NOMO-1 treated with DMSO at 0.1 percent for 48 hours (cell line): Measurements from ENCODE around the gene STAM.
"Not testable (repeated sequence)": the region's sequence is repeated elsewhere in the genome, so short reads cannot be mapped to it uniquely, and the experiment has no call there.

Source experiments
- DNase-seq: peaks from one replicate; lab custom pipeline; 2025; ENCODE audit not compliant: unreplicated experiment; lab: John Stamatoyannopoulos, UW

Gene STAM

GRCh38 chr10:17722317-17723014 lies 78.5 kb downstream of the STAM start:
- DNase-seq: not testable (repeated sequence)

GRCh38 chr10:17725703-17726102 lies 81.8 kb downstream of the STAM start:
- no peak for DNase-seq

- DNase-seq: no peak
Observed at GRCh38 chr10:17729630-17730029, 85.7 kb downstream of the STAM start.

- DNase-seq: no peak
Observed at GRCh38 chr10:17730667-17731066, 86.7 kb downstream of the STAM start.

GRCh38 chr10:17731331-17732020 lies 87.5 kb downstream of the STAM start:
- DNase-seq: no peak

GRCh38 chr10:17733620-17734019 lies 89.7 kb downstream of the STAM start:
- DNase-seq: no peak

- DNase-seq: no peak
Observed at GRCh38 chr10:17734432-17735080, 90.6 kb downstream of the STAM start.

GRCh38 chr10:17735166-17735941 lies 91.4 kb downstream of the STAM start:
- no peak for DNase-seq

GRCh38 chr10:17736223-17736622 lies 92.3 kb downstream of the STAM start:
- DNase-seq: no peak

GRCh38 chr10:17737027-17737965 lies 93.3 kb downstream of the STAM start:
- DNase-seq: peak; percentile 39

- DNase-seq: no peak
Observed at GRCh38 chr10:17740668-17741067, 96.7 kb downstream of the STAM start.

GRCh38 chr10:17742918-17743317 lies 99.0 kb downstream of the STAM start:
- peak; percentile 42 for DNase-seq

GRCh38 chr10:17743437-17743836 lies 99.5 kb downstream of the STAM start:
- no peak for DNase-seq

GRCh38 chr10:17744341-17744861 lies 100.5 kb downstream of the STAM start:
- no peak for DNase-seq

- DNase-seq: no peak
Observed at GRCh38 chr10:17747883-17748550, 104.1 kb downstream of the STAM start.

GRCh38 chr10:17749890-17750289 lies 105.9 kb downstream of the STAM start:
- DNase-seq: no peak

GRCh38 chr10:17751781-17752445 lies 108.0 kb downstream of the STAM start, which contains the start of gene TMEM236:
TMEM236 (plus strand) TSS chr10:17752201; CDS start chr10:17752296, 95 bp downstream.
- DNase-seq: no peak

- peak; percentile 58 for DNase-seq
Observed at GRCh38 chr10:17756557-17757217, 112.7 kb downstream of the STAM start.
